HG03565 (cell line): ENCODE results near the gene FOXL1.
"Not testable (repeated sequence)": the region's sequence is repeated elsewhere in the genome, so short reads cannot be mapped to it uniquely, and the experiment has no call there.

Experiments used
- ATAC-seq: cut with Tn5 transposase; IDR thresholded peaks from one replicate; pipeline ENCODE4 v1.9.1; 2021; ENCODE audit warnings: mild to moderate bottlenecking, moderate library complexity; ENCODE audit not compliant: unreplicated experiment

FOXL1 gene

GRCh38 chr16:86580063-86580790, 1.9 kb downstream of the FOXL1 start:
- ATAC-seq = no peak

GRCh38 chr16:86580791-86581170, 2.4 kb downstream of the FOXL1 start:
- no peak for ATAC-seq

GRCh38 chr16:86581458-86581857, 3.1 kb downstream of the FOXL1 start:
- no peak for ATAC-seq

GRCh38 chr16:86584071-86584685, 5.8 kb downstream of the FOXL1 start:
- ATAC-seq = no peak

GRCh38 chr16:86584726-86585721, 6.7 kb downstream of the FOXL1 start:
- ATAC-seq = no peak

- ATAC-seq = no peak
These were observed 7.7 kb downstream of the FOXL1 start for GRCh38 chr16:86585821-86586611.

- no peak for ATAC-seq
These were observed 9.1 kb downstream of the FOXL1 start for GRCh38 chr16:86587487-86587886.

- ATAC-seq = not testable (repeated sequence)
These were observed 9.6 kb downstream of the FOXL1 start for GRCh38 chr16:86587955-86588354.

- no peak for ATAC-seq
These were observed 12.3 kb downstream of the FOXL1 start for GRCh38 chr16:86590501-86591144.

GRCh38 chr16:86591270-86591669, 12.9 kb downstream of the FOXL1 start:
- ATAC-seq = no peak

GRCh38 chr16:86593913-86594620, 15.7 kb downstream of the FOXL1 start:
- ATAC-seq = no peak

- no peak for ATAC-seq
These were observed 16.4 kb downstream of the FOXL1 start for GRCh38 chr16:86594721-86595120.

GRCh38 chr16:86595983-86596605, 17.7 kb downstream of the FOXL1 start:
- no peak for ATAC-seq

- ATAC-seq = no peak
These were observed 19.0 kb downstream of the FOXL1 start for GRCh38 chr16:86597126-86597879.

GRCh38 chr16:86597880-86598606, 19.7 kb downstream of the FOXL1 start:
- ATAC-seq = no peak

GRCh38 chr16:86598607-86599565, 20.5 kb downstream of the FOXL1 start:
- no peak for ATAC-seq

GRCh38 chr16:86601356-86601755, 23.0 kb downstream of the FOXL1 start:
- no peak for ATAC-seq
